HL-60 (cell line): Measurements from ENCODE around the gene NMNAT2.
"Not testable (repeated sequence)": the region's sequence is repeated elsewhere in the genome, so short reads cannot be mapped to it uniquely, and the experiment has no call there.

ENCODE experiments used
- DNase-seq, 2 experiments: peaks; one replicate each; pipeline ENCODE4 v3.0.0-alpha.2; 2010 to 2020; ENCODE audit warnings: low read depth in 1 of 2, low spot score in 1 of 2
- H3K27ac ChIP-seq: fragments of 250-450 bp; sonication (Bioruptor Pico); replicated peaks from 2 replicates; pipeline ENCODE4 v1.5.1; 2020; ENCODE audit warnings: mild to moderate bottlenecking, moderate library complexity
- H3K27me3 ChIP-seq: fragments of 250-450 bp; sonication (Bioruptor Pico); 2 replicates; pipeline ENCODE4 v1.5.1; 2021; ENCODE audit warnings: mild to moderate bottlenecking, moderate library complexity; ENCODE audit not compliant: insufficient read depth, poor library complexity, severe bottlenecking
- H3K4me3 ChIP-seq: replicated peaks from 2 replicates; pipeline ENCODE4 v1.5.1; 2011; ENCODE audit warnings: mild to moderate bottlenecking, control low read depth, low read length; ENCODE audit not compliant: insufficient read depth
- GABPA ChIP-seq: IDR thresholded peaks from 2 replicates; pipeline ENCODE4 v1.6.1; 2012; ENCODE audit warnings: low read depth
- POLR2AphosphoS5 ChIP-seq: IDR thresholded peaks from 2 replicates; pipeline ENCODE4 v1.6.1; 2012; ENCODE audit warnings: low read depth
- REST ChIP-seq: IDR thresholded peaks from 2 replicates; pipeline ENCODE4 v1.6.1; 2012; ENCODE audit warnings: low read depth; ENCODE audit not compliant: insufficient replicate concordance
- SPI1 ChIP-seq: IDR thresholded peaks from 2 replicates; pipeline ENCODE4 v1.6.1; 2012; ENCODE audit warnings: low read depth, mild to moderate bottlenecking, borderline replicate concordance
- TF ChIP-seq, protein P1 (sequence below): IDR thresholded peaks from one replicate; pipeline ENCODE4 v1.5.1; 2011; ENCODE audit warnings: low read length, control low read depth, inconsistent platforms; ENCODE audit not compliant: insufficient read depth

NMNAT2 gene

GRCh38 chr1:183407474-183407873, 10.7 kb downstream of the NMNAT2 start:
- Histone ChIP-seq H3K4me3 (no peak overlapping the region), H3K27me3 (no peaks in the 10 kb centered on the region), H3K27ac (no peak overlapping the region)
- TF ChIP-seq POLR2AphosphoS5, result no peak
- DNase-seq, result no peak

- no peak overlapping the region for H3K4me3 ChIP-seq
- TF ChIP-seq SPI1 (no peak), GABPA (no peak), POLR2AphosphoS5 (no peak), REST (no peak)
- TF ChIP-seq, protein P1, sequence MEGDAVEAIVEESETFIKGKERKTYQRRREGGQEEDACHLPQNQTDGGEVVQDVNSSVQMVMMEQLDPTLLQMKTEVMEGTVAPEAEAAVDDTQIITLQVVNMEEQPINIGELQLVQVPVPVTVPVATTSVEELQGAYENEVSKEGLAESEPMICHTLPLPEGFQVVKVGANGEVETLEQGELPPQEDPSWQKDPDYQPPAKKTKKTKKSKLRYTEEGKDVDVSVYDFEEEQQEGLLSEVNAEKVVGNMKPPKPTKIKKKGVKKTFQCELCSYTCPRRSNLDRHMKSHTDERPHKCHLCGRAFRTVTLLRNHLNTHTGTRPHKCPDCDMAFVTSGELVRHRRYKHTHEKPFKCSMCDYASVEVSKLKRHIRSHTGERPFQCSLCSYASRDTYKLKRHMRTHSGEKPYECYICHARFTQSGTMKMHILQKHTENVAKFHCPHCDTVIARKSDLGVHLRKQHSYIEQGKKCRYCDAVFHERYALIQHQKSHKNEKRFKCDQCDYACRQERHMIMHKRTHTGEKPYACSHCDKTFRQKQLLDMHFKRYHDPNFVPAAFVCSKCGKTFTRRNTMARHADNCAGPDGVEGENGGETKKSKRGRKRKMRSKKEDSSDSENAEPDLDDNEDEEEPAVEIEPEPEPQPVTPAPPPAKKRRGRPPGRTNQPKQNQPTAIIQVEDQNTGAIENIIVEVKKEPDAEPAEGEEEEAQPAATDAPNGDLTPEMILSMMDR, result no peak
- no peak overlapping the region for H3K27ac ChIP-seq
- DNase-seq, result no peak
- H3K27me3 ChIP-seq, result no peaks in the 10 kb centered on the region
These were observed 13.7 kb downstream of the NMNAT2 start for GRCh38 chr1:183404476-183404875.

DNA sequence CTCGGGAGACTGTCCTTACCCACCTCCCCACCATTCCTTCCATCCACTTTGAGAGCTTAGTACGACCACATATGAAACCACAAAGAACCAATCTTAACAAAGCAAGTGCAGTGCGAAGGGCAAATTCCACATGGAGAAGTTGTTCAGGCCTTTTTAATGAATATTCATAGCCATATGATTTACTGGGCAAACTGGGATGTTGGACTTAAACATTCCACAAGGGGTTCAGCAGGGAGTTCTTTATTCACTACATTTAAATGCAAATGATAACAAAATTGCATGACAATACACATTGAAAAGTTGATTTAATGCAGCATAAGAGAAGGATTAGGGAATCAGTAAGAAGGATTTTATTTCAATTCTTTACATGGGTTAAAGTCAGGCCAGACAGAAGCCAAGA, 14.7 kb downstream of the NMNAT2 start:
- Histone ChIP-seq H3K4me3 (no peak overlapping the region), H3K27ac (no peak overlapping the region), H3K27me3 (no peaks in the 10 kb centered on the region)
- TF ChIP-seq, protein P1, result no peak
- no peak for TF ChIP-seq REST
- no peak for TF ChIP-seq POLR2AphosphoS5
- TF ChIP-seq SPI1, result no peak
- no peak for TF ChIP-seq GABPA
- no peak for DNase-seq

- not testable (repeated sequence) for H3K4me3 ChIP-seq, H3K27me3 ChIP-seq, H3K27ac ChIP-seq, DNase-seq
These were observed 16.6 kb downstream of the NMNAT2 start for GRCh38 chr1:183401565-183401964.

- DNase-seq, result no peak
- Histone ChIP-seq H3K4me3 (no peak overlapping the region), H3K27ac (no peak overlapping the region), H3K27me3 (peaks cover 6% of the 10 kb centered on the region)
- no peak for TF ChIP-seq REST
- TF ChIP-seq POLR2AphosphoS5, result no peak
These were observed 23.7 kb downstream of the NMNAT2 start for GRCh38 chr1:183394435-183394834.
